Stimulated activated CD4-positive, alpha-beta T cell treated with anti-CD3 and anti-CD28 coated beads, Interleukin-2, amount 100 ng/mL, for 24 hours (primary cell): ENCODE data around the gene GLI3.
A peak's percentile ranks its signal among the peaks of the same experiment; 100 is the strongest.

Source experiments
- DNase-seq, 2 donors: peaks; one replicate each; pipeline ENCODE4 v3.0.0-alpha.2; 2020

The GLI3 gene

DNA sequence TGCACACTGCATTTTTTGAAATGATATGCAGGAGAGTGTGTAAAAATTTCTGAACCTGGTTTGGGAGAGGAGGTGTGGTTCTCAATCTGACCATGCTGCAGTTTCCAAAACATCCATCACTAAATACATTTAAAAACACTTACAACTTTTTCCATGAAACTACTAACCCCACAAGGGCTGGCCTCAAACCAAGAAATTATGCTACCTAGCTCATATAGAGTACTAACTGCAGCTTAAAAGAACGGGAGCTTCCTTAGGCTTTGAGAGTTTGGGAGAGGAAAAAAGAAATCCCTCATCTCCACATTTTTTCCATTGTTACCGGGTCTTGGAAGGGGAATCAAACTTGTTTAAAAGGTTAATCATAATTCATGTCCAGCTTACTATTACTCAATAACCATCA, 214.2 kb downstream of the GLI3 start:
- no peak for DNase-seq

DNA sequence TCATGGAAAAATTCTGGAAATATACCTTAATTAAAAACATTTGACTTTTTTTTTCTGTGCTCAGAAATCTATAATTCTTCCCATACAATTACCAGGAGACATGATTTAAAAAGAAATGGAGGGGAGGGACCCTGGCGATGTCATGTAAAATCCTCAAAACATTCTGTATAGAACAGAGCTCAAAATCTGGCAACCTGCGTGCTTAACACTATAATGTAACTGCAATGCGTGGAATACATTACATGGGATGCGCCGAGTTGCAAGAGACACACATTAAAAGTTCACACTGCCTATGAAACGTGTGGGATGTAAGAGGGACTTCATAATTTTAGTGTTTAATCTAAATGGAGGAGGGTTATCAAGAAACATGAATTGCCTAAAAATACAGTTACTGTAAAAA, 215.0 kb downstream of the GLI3 start:
- no peak for DNase-seq

DNA sequence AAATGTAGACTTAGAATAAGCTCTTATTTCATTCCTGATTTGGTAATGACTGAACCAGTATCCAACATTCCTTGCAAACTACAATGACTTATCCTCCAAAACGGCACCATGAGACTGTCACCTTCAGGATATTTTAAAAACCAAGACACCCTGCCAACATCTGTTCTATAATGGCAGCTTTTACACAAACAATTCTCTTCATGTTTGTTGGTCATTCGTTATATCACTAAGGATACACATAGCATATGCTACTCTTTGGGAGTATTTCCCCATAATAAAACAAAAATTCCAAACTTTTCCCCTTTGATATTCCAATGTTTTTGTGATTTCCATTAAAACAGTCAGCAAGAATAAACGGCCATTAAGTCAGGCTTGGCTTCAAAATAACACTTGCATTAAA, 215.4 kb downstream of the GLI3 start:
- DNase-seq: no peak

DNA sequence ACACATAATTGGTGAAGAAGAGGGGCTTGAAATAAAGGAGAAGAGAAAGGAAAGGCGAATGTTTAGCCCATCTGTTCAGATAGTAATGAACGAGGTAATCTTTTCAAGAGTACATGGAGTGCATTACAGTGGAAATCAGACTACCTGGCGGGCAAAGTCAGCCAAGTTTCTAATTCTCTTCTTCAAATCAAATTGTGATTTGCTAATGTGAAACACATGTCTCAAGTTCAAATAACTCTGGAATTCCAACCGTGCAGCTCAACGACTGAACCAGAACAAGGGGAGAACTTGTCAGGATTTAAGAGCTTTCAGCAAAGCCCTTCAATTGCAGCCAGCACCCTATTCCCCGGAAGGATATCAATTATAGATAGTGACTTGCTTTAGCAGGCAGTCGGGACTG, 216.9 kb downstream of the GLI3 start:
- DNase-seq: no peak

DNA sequence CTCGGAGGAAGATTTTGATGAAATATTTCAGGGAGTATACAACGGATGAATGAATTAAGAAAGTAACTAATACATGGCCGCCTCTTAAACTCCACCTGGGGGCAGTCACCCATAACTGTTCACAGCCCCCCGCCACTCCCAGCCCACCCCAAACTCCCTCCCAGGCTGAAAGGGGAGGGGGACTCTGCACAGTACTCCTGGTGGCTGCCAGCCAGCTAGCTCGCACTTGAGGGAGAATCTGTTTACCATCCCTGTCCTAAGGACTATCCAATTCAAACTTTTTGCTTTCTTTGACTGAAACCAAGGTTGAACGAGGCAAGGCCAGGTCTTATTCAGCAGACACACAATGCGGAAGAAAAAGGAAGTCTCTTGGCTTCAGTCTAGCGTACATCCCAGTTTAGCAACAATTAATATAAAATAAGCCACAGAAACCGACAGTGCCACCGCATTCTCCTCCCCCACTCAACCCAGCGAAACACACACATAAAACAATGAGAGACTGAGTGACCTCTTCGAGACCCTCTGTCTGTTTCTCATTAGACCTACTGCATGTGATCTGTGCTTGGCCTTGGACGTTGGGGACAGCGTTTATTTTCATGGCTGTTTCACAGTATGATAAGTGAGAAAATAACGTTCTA, 219.5 kb downstream of the GLI3 start:
- no peak for DNase-seq

DNA sequence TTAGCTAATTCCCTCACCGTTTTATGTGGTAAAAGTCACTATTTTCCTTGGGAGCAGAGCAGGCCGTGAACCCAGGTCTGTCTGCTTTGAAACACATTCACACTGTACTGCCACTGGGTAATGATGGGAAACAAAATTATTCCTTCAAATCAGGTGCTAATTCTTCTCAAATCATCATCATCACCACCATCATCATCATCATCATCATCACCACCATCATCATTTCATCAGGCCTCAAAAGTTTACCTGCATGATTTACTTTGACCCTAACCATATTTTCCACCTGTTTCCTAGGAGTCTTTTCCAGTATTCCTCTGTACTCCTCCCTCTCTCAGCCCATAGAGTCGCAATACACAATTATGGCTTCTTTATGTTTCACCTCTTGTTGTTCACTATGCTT, 220.5 kb downstream of the GLI3 start:
- no peak for DNase-seq

DNA sequence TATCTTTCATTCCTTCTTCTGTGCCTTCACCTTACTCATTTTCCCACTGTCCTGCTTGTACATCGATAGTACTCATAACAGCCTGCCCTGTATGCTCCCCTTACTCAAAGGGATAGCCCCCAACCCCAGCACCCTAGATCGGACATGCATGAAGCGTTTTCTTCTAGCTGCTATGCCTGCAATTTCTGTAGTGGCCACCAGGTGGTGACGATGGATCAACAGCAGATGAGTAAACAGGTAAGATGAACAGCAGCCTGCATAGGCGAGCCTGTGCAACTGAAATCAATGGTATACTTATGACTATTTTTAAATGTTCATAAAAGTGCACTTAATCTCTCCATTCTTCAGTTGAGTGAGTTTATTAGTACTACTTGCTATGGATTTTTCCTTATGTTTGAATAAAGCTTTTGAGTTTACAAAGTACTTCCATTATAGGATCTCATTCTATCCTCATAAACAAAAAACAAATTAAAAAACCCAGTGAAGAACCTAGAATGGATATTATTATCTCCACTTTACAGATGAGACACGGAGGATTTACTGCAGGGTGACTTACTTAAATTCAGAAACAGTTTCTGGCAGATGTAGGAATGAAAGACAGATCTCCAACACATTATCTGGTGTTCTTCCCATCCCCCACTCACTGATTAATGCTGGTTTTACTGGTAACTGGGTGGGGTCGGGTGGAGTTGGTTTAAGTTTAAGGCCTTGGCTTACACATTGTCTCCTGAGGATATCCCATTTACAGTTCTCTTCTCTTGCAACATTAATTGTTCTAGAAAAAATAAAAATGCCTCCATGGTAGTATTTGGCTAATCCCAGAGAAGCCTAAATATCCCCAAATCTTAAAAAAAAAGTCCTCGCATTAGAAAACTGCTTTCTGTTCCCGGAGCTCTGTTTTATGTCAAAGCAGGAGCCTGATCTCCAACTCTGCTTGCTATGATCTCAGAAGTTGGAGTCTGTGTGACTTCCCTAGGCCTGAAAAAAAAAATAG, 222.1 kb downstream of the GLI3 start:
- DNase-seq: peak; percentile 26 to 60

DNA sequence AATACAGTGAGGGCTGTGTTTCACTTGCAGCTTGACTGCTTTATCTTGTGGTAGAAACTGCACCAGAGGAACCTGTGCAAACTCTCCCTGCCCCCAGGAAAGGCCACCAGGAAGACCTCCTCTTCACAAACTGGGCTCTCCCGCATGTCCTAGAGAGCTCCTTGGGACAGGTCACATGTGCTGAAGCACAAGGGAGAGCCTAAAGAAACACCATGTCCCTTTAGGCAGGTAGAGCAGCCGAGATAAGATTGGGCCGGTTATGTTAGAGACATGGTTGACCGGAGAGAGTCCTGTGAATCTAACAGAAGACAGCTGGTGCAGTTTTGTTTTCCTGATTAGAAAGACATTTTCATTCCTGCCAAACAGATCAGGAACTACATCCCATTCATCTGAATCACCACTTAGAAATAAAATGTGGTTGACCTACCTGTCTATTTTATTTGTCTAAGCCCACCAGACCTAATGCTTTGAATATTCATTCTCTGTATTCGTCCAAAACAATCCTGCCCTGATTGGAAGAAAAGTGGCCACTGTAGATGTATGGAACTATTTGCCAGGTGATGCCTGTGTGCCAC, 224.1 kb downstream of the GLI3 start:
- DNase-seq: no peak

DNA sequence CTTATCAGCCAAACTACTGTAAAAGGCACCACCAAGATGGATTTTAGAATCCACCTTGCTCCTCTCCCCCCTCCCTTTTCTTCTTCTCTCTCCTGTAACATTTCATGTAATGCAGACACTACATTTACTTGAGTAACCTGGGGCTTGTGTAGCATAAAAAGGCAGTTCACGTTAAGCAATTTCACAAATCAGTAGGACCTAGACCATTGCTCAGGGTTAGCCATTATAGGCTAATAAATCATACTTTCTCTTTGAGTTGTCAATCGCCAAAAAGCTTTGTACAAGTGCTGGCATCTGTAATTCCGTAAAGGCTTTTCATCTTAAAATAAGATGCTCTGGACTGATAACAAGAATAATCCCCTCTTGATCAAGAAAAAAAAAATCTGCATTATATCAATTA, 224.7 kb downstream of the GLI3 start:
- no peak for DNase-seq

DNA sequence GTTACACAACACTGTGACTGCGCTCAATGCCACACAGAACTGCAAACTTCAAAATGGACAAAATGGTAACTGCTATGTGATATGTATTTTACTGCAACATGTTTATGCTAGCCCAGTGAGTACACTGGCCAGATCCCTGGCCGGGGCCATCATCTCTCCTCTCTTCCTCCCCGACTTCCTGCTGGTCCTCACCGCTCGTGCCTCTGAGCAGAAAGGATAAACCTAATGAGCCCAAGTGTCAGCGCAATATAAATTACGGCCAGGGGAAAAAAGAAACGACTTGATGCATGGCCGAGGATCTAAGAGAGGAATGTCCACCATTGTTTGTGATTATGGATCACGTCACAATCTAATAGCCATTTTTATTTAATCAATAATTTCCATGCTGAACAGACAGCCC, 225.2 kb downstream of the GLI3 start:
- no peak for DNase-seq

DNA sequence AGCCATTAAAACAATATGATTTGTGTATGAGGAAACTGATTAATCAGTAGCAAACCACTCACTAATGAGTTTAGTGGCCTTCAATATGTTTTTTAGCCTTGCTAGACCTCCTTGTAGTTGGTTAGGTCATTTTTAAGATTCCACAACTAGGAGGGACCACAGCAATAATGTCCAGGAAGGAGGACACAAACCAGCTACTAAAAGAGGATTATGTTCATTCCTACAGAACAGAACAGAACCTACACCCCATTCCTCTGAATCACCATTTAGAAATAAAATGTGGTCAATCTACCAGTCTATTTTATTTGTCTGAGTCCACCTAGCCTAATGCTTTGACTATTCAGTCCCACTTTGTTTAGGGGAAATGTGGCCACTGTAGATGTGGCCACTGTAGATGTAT, 226.3 kb downstream of the GLI3 start:
- DNase-seq: no peak

DNA sequence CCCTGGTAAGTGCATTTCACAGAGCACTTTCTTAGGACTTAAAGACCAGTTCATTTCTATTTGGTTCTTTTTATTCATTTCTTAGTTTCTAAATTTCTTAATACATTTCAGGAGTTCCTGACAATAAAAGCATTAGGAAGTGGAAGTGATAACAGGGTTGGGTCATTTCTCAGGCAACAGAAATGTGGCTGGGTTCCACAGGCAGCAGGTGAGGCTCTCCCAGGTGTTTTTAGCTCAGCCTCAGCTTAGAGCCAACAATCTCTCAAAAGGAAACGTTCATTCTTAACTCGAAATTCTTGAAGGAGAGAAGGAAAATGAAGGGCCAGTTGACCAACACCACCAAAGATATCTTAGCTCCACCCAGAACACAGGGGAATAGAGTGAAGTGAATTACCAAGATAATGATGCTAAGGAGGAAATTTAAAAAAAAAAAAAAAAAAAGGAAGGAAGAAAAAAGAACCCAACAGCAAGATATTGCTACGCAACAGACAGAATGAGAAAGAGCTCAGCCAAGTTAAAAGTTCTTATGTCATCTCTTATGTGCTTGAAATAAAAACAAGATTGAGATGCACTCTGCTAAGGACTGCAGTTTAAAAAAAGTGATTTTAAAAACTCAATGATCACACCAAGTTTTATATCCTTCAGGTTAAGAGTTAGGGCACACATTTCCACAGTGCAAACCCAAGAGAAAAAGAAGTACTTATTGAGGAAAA, 230.1 kb downstream of the GLI3 start:
- no peak for DNase-seq

DNA sequence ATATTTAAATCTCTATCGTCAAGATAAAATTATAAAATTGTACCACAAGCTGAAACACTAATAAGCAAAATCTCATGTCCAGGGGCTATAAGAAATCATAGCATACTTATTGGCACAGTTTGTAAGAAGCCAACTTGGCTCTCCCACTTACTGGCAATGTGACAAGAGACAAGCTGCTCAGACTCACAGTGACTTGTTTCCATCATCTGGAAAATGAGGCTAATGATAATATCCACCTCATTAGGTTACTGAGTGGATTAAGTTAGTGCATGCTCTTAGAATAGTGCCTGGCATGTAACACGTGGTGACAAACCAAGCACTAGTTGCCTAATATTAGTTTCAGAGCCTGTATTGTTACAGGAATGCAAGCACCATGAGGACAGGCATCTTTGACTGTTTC, 234.4 kb downstream of the GLI3 start:
- no peak for DNase-seq

DNA sequence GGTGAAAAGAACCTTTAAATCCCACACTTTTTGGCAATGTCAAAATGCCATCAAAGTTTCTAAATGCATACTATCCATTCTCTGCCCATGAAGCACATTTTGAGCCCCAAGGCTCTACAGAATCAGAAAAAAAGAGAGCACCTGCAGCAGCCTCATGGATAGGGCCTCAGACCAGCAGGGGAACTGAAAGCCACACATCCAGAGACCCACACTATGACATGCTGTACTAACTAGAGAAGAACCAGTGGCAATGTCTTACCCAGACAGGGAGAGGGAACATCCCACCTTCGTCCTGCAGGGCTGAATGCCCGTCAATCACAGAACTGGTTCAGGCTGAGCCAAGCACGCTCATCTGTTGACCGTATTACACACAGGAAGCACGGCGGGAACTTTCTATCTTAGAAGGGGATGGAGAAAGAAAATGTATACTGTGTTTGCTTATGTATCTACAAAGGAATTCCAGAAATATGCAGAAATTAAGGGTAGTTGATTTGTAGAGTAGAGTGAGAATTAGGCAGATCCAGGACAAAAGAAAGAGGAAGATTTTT, 237.2 kb downstream of the GLI3 start:
- DNase-seq: no peak

DNA sequence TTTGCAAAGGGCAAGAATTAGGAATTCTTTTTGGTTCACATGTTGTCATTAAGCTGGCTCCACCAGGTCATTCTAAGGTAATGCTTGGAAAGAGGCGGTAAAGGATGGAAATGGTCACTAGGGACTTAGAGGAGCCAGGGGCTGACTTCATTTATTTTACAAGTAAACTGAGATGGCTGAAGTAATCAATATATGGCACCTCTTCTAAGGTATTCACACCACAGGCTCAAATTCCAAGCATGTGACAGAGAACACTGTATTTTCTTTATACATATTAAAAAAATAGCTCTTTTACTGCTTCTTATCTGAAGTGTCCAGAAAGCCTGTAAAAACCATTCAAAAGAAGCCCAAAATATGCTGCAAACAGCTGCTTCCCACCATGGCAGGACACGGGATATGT, 239.0 kb downstream of the GLI3 start:
- DNase-seq: no peak

DNA sequence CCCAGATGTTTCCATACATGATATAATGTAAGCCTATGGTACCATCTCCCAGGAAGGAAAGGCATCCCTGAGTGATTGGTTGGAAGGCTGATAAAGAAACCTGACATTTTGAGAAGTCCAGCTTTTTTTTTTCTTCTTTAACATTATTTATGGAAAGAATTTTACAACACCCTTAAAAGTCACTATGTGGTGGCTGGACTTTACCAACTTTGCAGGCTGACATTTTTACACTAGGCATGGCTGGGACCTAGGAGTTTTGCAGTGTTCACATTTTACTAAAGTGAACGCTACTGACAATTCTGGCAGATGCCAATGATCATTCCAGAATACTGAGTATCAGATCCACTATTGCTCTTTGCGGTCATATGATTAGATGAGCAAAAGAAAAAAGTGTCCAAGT, 239.9 kb downstream of the GLI3 start:
- DNase-seq: no peak

DNA sequence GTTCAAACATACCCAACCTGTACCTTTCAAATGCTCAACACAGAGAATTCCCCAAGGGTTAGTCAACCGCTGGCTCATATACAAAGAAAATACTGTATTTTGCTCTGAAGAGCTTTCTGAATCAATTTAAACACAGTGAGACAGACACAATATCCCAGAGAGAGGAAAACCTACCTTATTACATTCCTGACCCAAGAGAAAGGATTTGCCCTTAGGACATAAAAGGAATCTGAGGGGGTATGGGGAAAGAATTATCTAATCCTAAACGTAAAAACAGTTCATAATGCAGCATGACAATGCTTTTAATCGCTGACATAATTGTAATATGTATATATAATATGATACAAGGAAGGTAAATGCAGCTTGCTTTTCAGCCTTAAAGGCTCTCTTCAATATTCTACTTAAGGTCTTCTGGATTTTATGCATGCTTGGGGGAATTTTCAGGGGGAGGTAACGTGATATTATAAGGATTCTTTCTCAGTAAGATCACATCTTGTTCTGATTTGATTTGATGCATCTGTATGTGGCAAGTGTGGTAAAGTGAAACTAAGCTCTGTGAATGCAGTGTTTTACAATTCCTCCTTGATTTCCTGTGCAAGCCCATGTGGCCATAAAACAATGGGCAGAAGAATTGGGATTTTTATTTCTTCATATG, 240.5 kb downstream of the GLI3 start:
- DNase-seq: no peak

DNA sequence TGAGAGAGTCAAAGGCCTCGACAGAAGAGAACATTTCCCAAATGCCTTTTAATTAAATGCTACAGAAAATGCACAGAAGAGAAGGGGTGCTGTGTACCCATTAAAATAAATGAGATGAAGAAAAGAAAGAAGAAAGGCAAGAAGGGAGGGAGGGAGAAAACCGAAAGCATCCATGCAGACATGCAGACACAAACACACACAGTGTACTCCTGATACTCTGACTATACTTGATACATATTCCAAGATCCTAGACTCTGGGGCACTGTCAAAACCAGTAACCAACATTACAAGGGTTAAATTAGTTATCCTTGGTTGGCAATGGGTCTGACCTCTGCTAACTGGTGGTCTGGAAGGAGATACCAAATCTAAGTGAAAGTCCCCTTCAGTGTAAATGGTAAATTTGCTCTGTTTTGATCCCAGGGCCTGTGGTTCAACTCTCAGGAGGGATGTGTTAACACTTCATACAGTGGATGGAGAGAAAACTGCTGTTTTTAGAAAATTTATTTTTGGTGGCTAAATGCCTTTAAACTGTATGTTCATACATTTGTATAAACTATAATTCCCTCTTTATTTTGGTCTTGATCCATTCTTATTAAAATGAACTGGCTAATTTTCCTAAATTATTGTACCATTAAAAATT, 241.3 kb downstream of the GLI3 start:
- no peak for DNase-seq

DNA sequence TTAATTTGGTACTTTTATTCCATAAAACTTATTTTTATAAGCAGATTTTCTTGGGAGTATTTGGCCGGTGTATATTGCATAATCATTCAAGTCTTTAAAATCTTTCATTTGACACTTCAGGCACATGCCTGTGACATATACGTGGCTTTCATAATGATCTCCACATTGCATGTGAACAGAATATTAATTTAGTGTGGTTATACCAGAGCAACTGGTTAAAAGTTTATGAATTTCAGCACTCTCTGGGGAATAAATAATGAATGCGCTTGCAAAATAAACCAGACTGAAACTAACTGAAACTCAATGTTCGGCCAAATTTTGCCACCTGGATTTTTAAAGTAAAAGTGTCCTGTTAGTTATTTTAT, 242.3 kb downstream of the GLI3 start:
- DNase-seq: no peak

DNA sequence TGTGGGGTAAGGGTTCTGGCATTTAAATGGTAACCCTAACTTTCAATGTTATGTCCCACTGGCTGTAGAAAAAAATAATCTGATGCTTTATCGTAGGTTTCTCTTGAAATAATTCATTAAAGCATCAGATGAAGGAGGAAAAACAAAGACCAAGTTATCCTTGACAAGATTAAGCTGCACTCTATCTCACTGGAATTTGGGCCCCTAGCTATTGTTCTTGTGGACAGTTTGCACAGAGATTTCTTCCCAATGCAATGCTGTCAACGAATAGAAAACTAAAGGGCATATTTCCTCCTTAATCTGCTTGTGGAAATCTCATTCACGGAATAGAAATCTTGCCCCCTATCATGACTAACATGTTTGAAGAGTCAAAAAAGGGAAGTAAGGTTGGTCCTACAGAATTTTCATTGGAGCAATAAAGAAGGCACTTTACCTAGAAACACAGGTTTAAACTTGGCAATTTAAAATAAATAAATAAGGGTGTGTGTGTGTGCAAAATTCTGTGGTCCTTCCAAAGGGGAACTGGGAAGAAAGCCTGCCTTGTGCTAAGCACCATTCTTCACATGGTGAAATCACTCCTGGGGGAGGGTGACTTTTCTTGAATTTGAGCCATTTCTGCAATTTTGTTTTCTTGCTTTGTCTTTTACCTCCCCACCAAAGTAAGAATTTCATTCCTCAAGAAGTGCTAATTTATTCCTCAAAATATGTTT, 242.8 kb downstream of the GLI3 start:
- no peak for DNase-seq
